Measurements from ENCODE around the gene SERPINB6. TPM values are rescaled to one million over a fixed set of nuclear protein-coding genes. Genes with fewer than 3 reads are reported as not detected.

SERPINB6 gene
- total RNA-seq, 3 donors from 2014 or later (not counting 1 experiment from before 2014, with no cell fraction given) = 120 to 135 (median 129) TPM

DNA sequence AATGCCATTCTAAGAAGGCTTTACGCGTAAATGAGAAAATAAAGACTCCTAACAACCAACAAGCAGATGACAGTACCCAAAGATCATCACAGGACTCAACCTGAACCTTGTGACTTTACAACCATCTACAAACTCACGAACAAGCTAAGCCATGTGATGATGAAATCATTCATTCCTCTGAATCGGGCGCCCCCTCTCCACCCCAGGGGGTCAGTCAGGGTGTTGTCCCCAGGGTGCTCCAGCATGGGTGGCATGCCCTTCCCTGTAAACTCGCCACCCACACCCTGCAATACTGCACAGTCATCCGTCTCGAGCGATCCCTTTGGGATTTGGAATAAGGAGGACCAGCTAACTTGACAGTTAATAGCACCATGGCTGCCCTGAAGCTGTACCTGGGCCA is 12.6 kb downstream of the SERPINB6 start:
- Mint-ChIP-seq H3K9me3 (no peaks in the 10 kb centered on the region), H3K27me3 (ENCODE audit: low read depth in 2 of 2) (no peaks in the 10 kb centered on the region), H3K4me1 (peaks cover 29 to 38% of the 10 kb centered on the region in 2 donors), H3K4me3 (no peak overlapping the region), H3K36me3 (no peaks in the 10 kb centered on the region), H3K27ac (peak overlapping the region; percentile 48 to 60)
- no peak for DNase-seq
- no peaks in the 10 kb centered on the region for H3K27me3 ChIP-seq (ENCODE audit: control insufficient read depth, insufficient read depth, low read length)
- peaks cover 16% of the 10 kb centered on the region for H3K36me3 ChIP-seq (ENCODE audit: control insufficient read depth, insufficient read depth, low read length)
- TF ChIP-seq, protein P1, sequence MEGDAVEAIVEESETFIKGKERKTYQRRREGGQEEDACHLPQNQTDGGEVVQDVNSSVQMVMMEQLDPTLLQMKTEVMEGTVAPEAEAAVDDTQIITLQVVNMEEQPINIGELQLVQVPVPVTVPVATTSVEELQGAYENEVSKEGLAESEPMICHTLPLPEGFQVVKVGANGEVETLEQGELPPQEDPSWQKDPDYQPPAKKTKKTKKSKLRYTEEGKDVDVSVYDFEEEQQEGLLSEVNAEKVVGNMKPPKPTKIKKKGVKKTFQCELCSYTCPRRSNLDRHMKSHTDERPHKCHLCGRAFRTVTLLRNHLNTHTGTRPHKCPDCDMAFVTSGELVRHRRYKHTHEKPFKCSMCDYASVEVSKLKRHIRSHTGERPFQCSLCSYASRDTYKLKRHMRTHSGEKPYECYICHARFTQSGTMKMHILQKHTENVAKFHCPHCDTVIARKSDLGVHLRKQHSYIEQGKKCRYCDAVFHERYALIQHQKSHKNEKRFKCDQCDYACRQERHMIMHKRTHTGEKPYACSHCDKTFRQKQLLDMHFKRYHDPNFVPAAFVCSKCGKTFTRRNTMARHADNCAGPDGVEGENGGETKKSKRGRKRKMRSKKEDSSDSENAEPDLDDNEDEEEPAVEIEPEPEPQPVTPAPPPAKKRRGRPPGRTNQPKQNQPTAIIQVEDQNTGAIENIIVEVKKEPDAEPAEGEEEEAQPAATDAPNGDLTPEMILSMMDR (IDR thresholded peaks at IDR 0.05) = no peak
- H3K9me3 ChIP-seq (ENCODE audit: control insufficient read depth, insufficient read depth, low read length) = no peaks in the 10 kb centered on the region
- no peak overlapping the region for H3K27ac ChIP-seq (ENCODE audit: low read length)
- ATAC-seq = no peak
- intact Hi-C loops (cut with micrococcal nuclease) = no loop called here
- no peak overlapping the region for H3K4me3 ChIP-seq (ENCODE audit: low read length)
- 91% methylated on average over 9 of the region's 9 CpGs for WGBS (ENCODE audit: insufficient coverage)
- peaks cover 13% of the 10 kb centered on the region for H3K4me1 ChIP-seq (ENCODE audit: control insufficient read depth, insufficient read depth, low read length)

DNA sequence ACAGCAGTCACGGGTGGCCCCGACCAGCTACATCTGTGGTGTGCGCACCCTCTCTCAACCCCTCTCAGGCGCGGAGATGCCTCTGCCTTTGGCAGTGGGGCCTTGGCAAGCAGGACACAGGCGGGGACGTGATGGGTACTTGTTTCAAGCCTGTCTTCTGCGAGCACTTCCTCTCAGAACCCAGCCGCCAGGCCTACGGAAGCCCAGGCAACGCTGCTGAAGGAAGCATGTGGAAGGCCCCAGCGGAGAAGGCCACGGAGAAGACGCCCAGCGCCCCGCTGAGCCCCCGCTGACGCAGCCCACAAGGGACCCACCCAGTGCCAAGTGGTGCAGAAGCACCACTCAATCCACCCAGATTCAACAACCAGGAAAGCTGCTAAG is 13.0 kb downstream of the SERPINB6 start:
- H3K4me3 ChIP-seq (ENCODE audit: low read length) = no peak overlapping the region
- no peak overlapping the region for H3K4me3 Mint-ChIP-seq
- ATAC-seq (peak; percentile 38 to 73 (median 51)), DNase-seq (peak in 1 of 2 donors; percentile 36)
- H3K27me3 ChIP-seq (ENCODE audit: control insufficient read depth, insufficient read depth, low read length) = no peaks in the 10 kb centered on the region
- H3K27ac Mint-ChIP-seq = peak overlapping the region; percentile 48 to 60
- H3K36me3 ChIP-seq (ENCODE audit: control insufficient read depth, insufficient read depth, low read length) = peaks cover 16% of the 10 kb centered on the region
- H3K4me1 ChIP-seq (ENCODE audit: control insufficient read depth, insufficient read depth, low read length) = peaks cover 13% of the 10 kb centered on the region
- no peaks in the 10 kb centered on the region for H3K9me3 Mint-ChIP-seq
- 38% methylated on average over 18 of the region's 18 CpGs for WGBS (ENCODE audit: insufficient coverage)
- no peaks in the 10 kb centered on the region for H3K36me3 Mint-ChIP-seq
- no peak overlapping the region for H3K27ac ChIP-seq (ENCODE audit: low read length)
- intact Hi-C loops (cut with micrococcal nuclease) = no loop called here
- TF ChIP-seq, protein P1 (IDR thresholded peaks at IDR 0.05) = no peak
- H3K4me1 Mint-ChIP-seq = peaks cover 26 to 33% of the 10 kb centered on the region in 2 donors
- H3K9me3 ChIP-seq (ENCODE audit: control insufficient read depth, insufficient read depth, low read length) = no peaks in the 10 kb centered on the region
- H3K27me3 Mint-ChIP-seq (ENCODE audit: low read depth in 2 of 2) = no peaks in the 10 kb centered on the region

DNA sequence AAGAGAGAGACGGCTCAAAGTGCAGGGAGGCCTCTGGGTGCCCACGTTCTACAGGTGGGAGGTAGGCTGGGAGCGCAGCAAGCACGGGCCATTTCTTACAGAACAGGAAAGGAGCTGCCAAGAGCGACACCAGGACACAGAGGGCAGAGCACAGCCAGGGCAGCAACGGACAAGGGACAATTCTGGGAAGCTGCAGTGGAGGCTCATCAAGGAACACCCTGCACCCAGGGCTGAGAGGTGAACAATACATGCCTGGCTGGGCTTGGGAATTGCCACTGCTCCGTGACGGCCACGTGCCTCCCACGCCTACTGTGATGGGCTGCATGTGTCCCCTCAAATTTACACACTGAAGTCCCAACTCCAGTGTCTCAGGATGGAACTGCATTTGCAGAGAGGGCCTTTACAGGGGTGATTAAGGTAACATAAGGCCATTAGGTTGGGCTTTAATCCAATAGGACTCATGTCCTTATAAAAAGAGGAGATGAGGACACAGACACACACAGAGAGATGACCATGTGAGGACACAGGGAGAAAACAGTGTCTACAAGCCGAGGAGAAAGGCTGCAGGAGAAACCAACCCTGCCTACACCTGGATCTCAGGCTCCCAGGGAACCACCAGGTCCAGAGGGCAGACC is 13.6 kb downstream of the SERPINB6 start:
- no peak overlapping the region for H3K4me3 ChIP-seq (ENCODE audit: low read length)
- H3K36me3 ChIP-seq (ENCODE audit: control insufficient read depth, insufficient read depth, low read length) = peaks cover 16% of the 10 kb centered on the region
- Mint-ChIP-seq H3K4me3 (no peak overlapping the region), H3K27me3 (ENCODE audit: low read depth in 2 of 2) (no peaks in the 10 kb centered on the region), H3K4me1 (peaks cover 25 to 33% of the 10 kb centered on the region in 2 donors), H3K36me3 (no peaks in the 10 kb centered on the region), H3K27ac (peak overlapping the region; percentile 48 to 60), H3K9me3 (no peaks in the 10 kb centered on the region)
- H3K27me3 ChIP-seq (ENCODE audit: control insufficient read depth, insufficient read depth, low read length) = no peaks in the 10 kb centered on the region
- TF ChIP-seq, protein P1 (IDR thresholded peaks at IDR 0.05) = no peak
- ATAC-seq = peak in 1 of 3 donors; percentile 10
- DNase-seq = no peak
- H3K4me1 ChIP-seq (ENCODE audit: control insufficient read depth, insufficient read depth, low read length) = peaks cover 13% of the 10 kb centered on the region
- intact Hi-C loops (cut with micrococcal nuclease) = no loop called here
- no peaks in the 10 kb centered on the region for H3K9me3 ChIP-seq (ENCODE audit: control insufficient read depth, insufficient read depth, low read length)
- no peak overlapping the region for H3K27ac ChIP-seq (ENCODE audit: low read length)
- WGBS (ENCODE audit: insufficient coverage) = 90% methylated on average over 11 of the region's 11 CpGs
